ENCODE data around the gene TBC1D16. TPM values are rescaled to one million over a fixed set of nuclear protein-coding genes. Genes with fewer than 3 reads are reported as not detected.

Gene TBC1D16
- total and polyA plus RNA-seq, 8 donors, result 4.9 to 31.4 (median 19.7) TPM

DNA sequence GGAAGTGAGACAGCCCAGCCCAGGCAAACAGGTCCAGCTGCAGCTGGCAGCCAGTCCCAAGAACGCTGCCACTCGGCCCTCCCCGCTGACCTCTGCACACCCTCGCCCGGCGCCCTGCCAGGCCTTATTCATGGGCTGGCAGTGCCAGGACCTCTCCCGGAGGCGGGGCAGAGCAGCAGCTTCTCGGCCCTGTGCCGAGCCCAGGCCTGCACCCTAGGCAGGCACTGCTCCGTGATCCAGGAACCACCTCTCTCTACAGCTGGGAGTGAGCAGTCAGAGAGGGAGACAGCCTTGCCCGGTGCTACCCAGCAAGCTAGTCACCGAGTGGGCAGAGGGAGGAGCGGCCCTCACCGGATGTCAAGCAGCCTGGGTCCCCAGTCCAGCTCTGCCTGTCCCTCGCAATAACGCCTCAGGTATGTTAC lies 116.5 kb downstream of the TBC1D16 start:
- peak overlapping the region in 1 of 4 donors; percentile 20 for H3K4me3 ChIP-seq
- H3K4me1 ChIP-seq, result peaks cover 19 to 26% (median 19%) of the 10 kb centered on the region in 3 donors

DNA sequence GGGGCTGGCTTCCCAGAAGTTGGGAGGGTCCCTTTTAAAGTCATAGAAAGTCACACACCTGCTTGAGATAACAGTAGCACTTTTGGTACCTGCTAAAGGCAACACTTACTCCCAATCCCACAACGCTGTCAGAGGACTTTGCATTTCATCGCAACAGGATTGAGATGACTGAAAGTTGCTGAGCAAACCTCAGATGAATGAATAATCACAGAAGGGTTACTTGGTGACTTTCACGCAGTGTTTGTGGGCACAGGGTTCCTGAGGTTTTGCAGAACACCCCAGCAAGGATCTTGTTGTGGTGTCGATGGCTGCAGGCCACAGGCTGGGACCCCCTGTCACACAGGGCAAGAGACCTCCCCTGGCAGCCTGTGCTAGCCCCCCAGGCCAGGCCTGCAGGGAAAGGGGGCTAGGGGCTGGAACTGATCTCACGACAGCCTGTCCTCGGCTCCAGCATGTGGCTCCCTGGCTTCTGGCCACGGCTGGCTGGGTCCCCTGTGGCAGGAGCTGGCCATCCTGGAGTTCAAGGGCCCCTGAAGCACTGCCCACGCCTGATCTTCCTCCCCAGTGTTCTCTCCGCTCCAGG lies 117.0 kb downstream of the TBC1D16 start:
- H3K27me3 ChIP-seq, result no peaks in the 10 kb centered on the region
- no peaks in the 10 kb centered on the region for H3K36me3 ChIP-seq
- TF ChIP-seq, protein P1, sequence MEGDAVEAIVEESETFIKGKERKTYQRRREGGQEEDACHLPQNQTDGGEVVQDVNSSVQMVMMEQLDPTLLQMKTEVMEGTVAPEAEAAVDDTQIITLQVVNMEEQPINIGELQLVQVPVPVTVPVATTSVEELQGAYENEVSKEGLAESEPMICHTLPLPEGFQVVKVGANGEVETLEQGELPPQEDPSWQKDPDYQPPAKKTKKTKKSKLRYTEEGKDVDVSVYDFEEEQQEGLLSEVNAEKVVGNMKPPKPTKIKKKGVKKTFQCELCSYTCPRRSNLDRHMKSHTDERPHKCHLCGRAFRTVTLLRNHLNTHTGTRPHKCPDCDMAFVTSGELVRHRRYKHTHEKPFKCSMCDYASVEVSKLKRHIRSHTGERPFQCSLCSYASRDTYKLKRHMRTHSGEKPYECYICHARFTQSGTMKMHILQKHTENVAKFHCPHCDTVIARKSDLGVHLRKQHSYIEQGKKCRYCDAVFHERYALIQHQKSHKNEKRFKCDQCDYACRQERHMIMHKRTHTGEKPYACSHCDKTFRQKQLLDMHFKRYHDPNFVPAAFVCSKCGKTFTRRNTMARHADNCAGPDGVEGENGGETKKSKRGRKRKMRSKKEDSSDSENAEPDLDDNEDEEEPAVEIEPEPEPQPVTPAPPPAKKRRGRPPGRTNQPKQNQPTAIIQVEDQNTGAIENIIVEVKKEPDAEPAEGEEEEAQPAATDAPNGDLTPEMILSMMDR (IDR thresholded peaks at IDR 0.05), result no peak
- H3K4me3 ChIP-seq, result no peak overlapping the region
- ATAC-seq (peak in 1 of 4 donors; percentile 1), DNase-seq (no peak), FAIRE-seq (no peak)
- peaks cover 19 to 26% (median 19%) of the 10 kb centered on the region in 3 donors for H3K4me1 ChIP-seq
- H3K9me3 ChIP-seq, result no peaks in the 10 kb centered on the region
- intact Hi-C loops (cut with DNase I), result loop anchor here in 1 of 3 donors (10.0 kb wide), 1 partner anchor 64 kb away; no protein-coding TSS in a partner anchor
- peak overlapping the region; percentile 60 to 82 (median 72) for H3K27ac ChIP-seq
- WGBS, 2 donors, result 7 to 15% methylated on average over 9 of the region's 9 CpGs

More for the DNA sequence above, 116.5 kb downstream of the TBC1D16 start:
- WGBS, 2 donors, result 10 to 15% methylated on average over 13 to 17 of the region's 17 CpGs
- peak overlapping the region; percentile 60 to 82 (median 72) for H3K27ac ChIP-seq
- H3K27me3 ChIP-seq, result no peaks in the 10 kb centered on the region
- peak; percentile 97 to 100 (median 99) for DNase-seq
- intact Hi-C loops (cut with DNase I), result loop anchor here in 1 of 3 donors (10.0 kb wide), 1 partner anchor 64 kb away; no protein-coding TSS in a partner anchor
- no peaks in the 10 kb centered on the region for H3K36me3 ChIP-seq
- no peaks in the 10 kb centered on the region for H3K9me3 ChIP-seq
- peak; percentile 94 to 96 (median 94) for ATAC-seq
- FAIRE-seq, result no peak
- TF ChIP-seq, protein P1 (IDR thresholded peaks at IDR 0.05), result no peak

DNA sequence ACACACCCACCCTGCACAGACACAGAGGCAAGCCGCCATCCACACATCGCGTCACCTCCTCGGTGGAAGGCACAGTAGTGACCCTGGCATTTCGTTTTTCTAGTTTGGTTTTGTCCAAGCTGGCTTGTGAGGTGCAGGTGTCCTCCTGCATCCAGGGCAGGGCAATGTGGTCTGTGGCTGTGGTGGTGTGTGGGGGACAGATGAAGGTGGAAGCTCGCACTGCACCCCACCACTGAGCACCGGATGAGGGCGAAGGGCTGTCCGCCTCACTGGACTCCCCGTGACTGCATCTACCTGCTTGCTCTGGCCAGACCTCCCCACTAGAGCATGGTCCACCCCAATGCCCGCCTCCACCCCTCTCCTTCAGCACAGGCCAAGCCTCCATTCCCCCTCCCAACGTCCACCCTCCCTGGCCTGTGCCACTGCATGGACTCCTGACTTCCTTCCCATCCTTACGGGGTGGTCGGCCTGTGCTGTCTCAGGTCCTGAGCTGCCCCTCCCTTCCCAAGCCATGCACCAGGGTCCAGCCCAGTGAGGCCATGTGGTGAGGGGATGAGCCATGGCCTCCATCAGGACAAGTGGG lies 117.7 kb downstream of the TBC1D16 start:
- Histone ChIP-seq H3K27ac (peak overlapping the region in 1 of 4 donors; percentile 60), H3K4me1 (peaks cover 19 to 26% (median 19%) of the 10 kb centered on the region in 3 donors), H3K36me3 (no peaks in the 10 kb centered on the region), H3K27me3 (no peaks in the 10 kb centered on the region), H3K4me3 (no peak overlapping the region), H3K9me3 (no peaks in the 10 kb centered on the region)
- FAIRE-seq (no peak), DNase-seq (peak in 4 of 6 donors; percentile 25 to 57 (median 42)), ATAC-seq (no peak)
- 86 to 90% methylated on average over 14 of the region's 14 CpGs for WGBS, 2 donors
- TF ChIP-seq, protein P1 (IDR thresholded peaks at IDR 0.05), result no peak
- intact Hi-C loops (cut with DNase I), result loop anchor here in 1 of 3 donors (10.0 kb wide), 1 partner anchor 63 kb away; no protein-coding TSS in a partner anchor

DNA sequence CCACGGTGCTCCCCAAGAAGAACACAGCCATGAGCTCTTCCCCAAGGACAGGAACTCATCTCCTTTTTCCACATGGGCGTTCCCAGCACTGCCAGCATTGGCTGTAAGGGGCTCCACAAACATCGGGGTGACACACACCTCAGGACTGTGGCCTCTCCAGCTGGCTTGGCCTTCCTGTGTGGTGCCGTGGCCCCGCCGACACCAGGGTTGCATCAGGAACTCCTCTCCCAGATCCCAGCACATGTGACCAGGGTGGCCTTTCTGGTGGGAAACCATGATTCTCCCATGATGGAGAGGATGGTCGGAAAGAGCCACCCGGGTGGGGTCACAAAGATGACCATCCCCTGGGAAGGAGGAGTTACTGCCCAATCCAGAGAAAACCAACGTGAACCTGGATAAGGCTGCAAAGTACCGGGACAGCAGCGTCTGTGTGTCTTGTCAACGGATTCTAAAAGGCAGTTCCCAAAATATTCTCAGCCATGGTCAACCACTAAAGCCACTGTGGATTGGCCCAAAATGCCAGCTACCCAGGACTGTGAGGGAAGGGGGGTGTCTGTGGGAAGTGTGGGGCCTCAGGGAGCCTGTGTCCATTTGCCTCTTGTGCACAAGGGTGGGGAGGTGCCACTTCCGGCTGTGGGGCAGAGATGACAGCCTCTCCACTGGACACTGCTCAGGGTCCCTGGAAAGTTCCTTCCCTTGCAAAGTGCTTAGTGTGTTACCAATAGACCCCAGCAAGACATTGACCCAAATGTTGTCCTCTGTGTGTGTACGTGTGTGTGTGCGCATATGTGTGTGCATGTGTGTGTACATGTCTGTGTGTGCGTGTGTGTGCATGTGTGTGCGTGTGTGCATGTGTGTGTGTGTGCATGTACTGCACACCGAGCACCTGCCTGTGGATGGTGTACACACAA lies 118.4 kb downstream of the TBC1D16 start:
- Histone ChIP-seq H3K4me1 (peaks cover 19 to 26% (median 19%) of the 10 kb centered on the region in 3 donors), H3K4me3 (no peak overlapping the region), H3K27ac (no peak overlapping the region), H3K9me3 (no peaks in the 10 kb centered on the region), H3K36me3 (no peaks in the 10 kb centered on the region), H3K27me3 (no peaks in the 10 kb centered on the region)
- intact Hi-C loops (cut with DNase I), result loop anchor here in 1 of 3 donors (10.0 kb wide), 1 partner anchor 62 kb away; no protein-coding TSS in a partner anchor
- DNase-seq (peak in 3 of 6 donors; percentile 28 to 43 (median 35)), FAIRE-seq (no peak), ATAC-seq (no peak)
- WGBS, 2 donors, result 88 to 93% methylated on average over 18 of the region's 18 CpGs
- TF ChIP-seq, protein P1 (IDR thresholded peaks at IDR 0.05), result no peak

Measured in pancreas (tissue), 10 donors.